Coronary artery (tissue), 2 donors: ENCODE measurements around the gene FBRSL1.

Experiments used
- DNase-seq: peaks from one replicate; pipeline ENCODE4 v3.0.0-alpha.2; 2017; ENCODE audit warnings: low spot score
- H3K27ac ChIP-seq, 2 donors: fragments of 200-600 bp; sonication (generic); one replicate each; pipeline ENCODE4 v1.5.1; 2016 to 2019
- H3K4me3 ChIP-seq: fragments of 200-600 bp; sonication (generic); 2 replicates; pipeline ENCODE4 v1.5.1; 2016; ENCODE audit warnings: mild to moderate bottlenecking, moderate library complexity
- CTCF ChIP-seq: fragments of 200-600 bp; sonication (generic); IDR thresholded peaks from one replicate; pipeline ENCODE4 v1.5.1; 2019; ENCODE audit warnings: antibody characterized with exemption

The FBRSL1 gene

GRCh38 chr12:132498931-132499330, 9.0 kb downstream of the FBRSL1 start:
- no peak for DNase-seq
- H3K4me3 ChIP-seq: no peak overlapping the region
- no peak for TF ChIP-seq CTCF
- no peak overlapping the region for H3K27ac ChIP-seq

GRCh38 chr12:132500142-132500855, 10.3 kb downstream of the FBRSL1 start:
- Histone ChIP-seq H3K27ac (no peak overlapping the region), H3K4me3 (no peak overlapping the region)
- no peak for TF ChIP-seq CTCF

GRCh38 chr12:132500856-132501180, 10.9 kb downstream of the FBRSL1 start:
- Histone ChIP-seq H3K4me3 (no peak overlapping the region), H3K27ac (no peak overlapping the region)
- DNase-seq: no peak
- TF ChIP-seq CTCF: no peak

More at GRCh38 chr12:132500142-132500855, 10.3 kb downstream of the FBRSL1 start:
- DNase-seq: no peak

GRCh38 chr12:132501204-132501940, 11.4 kb downstream of the FBRSL1 start:
- no peak overlapping the region for H3K4me3 ChIP-seq
- DNase-seq: no peak
- no peak overlapping the region for H3K27ac ChIP-seq
- TF ChIP-seq CTCF: no peak

GRCh38 chr12:132502149-132502881, 12.4 kb downstream of the FBRSL1 start:
- TF ChIP-seq CTCF: no peak
- no peak overlapping the region for H3K4me3 ChIP-seq
- no peak for DNase-seq
- no peak overlapping the region for H3K27ac ChIP-seq

GRCh38 chr12:132502882-132503193, 12.9 kb downstream of the FBRSL1 start:
- DNase-seq: no peak
- Histone ChIP-seq H3K27ac (no peak overlapping the region), H3K4me3 (no peak overlapping the region)
- TF ChIP-seq CTCF: no peak
